ENCODE results near the gene ZNF771. TPM values are rescaled to one million over a fixed set of nuclear protein-coding genes. Genes with fewer than 3 reads are reported as not detected.

Gene ZNF771
- total RNA-seq, 2 donors from 2014 or later: 3.2 to 4.4 TPM

DNA sequence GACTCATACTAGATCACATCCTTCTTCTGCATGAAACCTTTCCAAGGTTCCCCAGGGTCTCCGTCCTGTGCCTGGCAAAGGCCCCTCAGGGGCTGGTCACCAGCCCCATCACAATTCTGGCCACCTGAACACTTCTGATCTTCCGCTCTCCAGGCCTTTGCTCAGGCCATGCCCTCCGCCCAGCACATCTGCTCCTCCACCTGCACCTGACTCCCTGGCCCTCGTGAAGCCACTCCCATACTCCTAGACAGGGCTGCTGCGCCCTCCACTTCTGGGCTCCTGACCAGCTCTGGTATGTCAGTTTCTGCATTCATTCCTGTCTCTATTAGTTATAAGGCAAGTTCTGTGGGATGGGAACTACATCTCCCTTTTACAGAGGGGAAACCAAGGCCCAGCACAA, 34.7 kb upstream of the ZNF771 start:
- intact Hi-C loops (cut with DNase I, micrococcal nuclease): no loop called here
- ATAC-seq (no peak), DNase-seq (no peak)

DNA sequence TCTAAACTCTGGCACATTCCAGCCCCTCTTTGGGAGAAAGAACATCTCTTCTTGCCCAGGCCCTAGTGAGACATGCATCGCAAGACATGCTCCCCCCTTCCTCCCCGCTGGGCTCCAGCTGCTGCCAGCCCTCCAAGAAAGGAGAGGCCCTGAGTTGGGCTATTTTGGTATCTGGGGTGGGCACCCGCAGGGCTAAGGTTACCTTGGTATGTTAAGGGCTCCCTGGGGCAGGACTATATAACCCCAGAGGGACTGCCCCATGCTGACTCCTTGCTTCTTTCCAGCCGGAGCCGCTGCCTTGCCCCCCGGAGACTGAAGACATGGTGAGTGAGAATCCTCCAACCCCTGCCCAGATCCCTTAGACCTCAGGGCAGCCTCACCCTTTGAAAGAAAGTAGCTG, 32.9 kb upstream of the ZNF771 start, which contains the start of gene MYL11:
Gene MYL11, plus strand, starts transcription at position 265 of the 400 bp plus-strand sequence. Its CDS starts 56 bp downstream, at position 321.
- intact Hi-C loops (cut with DNase I, micrococcal nuclease): no loop called here
- ATAC-seq (no peak), DNase-seq (no peak)

DNA sequence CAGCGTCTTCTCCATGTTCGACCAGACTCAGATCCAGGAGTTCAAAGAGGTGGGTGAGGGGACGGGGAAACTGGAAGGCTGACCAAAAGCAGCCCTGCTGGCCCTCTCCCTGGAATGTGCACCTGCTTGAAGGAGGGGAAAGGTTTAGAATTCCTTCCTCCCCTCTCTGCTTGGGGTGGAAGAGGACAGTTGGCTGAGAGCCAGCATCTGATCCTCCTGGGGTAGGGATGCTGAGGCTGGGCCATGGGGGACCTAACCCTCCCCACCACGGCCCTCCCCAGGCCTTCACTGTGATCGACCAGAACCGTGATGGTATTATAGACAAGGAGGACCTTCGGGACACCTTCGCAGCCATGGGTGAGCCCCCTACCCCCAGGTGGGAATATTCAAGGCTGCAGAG, 31.5 kb upstream of the ZNF771 start:
- no peak for ATAC-seq
- intact Hi-C loops (cut with DNase I, micrococcal nuclease): no loop called here
- no peak for DNase-seq

DNA sequence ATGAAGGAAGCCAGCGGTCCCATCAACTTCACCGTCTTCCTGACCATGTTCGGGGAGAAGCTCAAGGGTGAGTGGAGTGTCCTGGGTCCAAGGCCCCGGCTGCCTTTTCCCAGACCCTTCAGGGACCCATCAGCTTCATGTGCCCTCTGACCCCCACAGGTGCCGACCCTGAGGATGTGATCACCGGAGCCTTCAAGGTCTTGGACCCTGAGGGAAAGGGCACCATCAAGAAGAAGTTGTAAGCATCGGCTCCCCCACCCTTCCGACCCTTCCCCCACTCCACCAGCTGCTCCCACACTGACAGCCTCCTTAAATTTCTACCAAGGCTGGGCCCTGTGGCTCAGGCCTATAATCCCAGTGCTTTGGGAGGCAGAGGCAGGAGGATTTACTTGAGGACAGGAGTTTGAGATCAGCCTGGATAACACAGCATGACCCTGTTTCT, 30.9 kb upstream of the ZNF771 start:
- intact Hi-C loops (cut with DNase I, micrococcal nuclease): no loop called here
- ATAC-seq: no peak
- DNase-seq: no peak

DNA sequence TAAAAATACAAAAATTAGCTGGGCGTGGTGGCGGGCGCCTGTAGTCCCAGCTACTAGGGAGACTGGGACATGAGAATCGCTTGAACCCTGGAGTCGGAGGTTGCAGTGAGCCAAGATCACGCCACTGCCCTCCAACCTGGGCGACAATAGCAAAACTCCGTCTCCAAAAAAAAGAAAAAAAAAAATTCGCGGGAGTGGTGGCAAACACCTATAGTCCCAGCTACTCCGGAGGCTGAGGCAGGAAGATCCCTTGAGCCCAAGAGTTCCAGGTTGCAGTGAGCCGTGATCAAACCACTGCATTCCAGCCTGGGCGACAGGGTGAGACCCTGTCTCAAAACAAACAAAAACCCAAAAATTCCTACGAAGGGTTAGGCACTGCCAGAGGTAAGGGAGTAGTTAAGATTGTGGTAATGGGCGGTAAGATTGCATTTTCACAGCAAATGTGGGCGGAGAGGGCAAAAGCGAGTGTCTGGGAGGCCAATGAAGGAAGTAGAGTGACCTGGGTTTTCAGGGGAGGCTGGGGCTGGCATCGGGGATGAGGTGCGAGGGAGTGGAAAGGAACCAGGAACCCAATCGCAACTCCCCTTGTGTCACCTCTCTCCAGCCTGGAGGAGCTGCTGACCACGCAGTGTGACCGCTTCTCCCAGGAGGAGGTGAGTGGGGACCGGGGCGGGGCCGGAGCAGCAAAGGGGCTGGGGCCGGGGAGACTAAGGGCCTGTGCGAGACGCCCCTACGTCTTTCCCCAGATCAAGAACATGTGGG, 30.2 kb upstream of the ZNF771 start:
- ATAC-seq: peak; percentile 28
- no peak for DNase-seq
- intact Hi-C loops (cut with DNase I, micrococcal nuclease): no loop called here

DNA sequence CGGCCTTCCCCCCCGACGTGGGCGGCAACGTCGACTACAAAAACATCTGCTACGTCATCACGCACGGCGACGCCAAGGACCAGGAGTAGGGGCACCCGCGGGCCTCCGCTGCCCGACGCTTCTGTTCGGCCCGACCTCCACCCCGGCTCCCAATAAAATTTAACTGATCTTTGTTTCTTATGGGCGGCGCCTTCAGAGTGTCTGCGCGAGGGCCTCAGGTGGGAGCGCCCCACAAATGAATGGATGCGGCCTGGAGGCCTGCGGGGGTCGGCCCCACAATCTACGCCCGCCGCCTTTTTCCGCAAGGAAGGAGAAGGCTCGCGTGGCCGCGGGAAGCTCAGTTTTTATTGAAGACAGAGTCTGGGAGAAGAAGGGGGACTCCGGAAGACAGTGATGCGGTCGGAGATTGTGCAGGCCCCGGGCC, 29.6 kb upstream of the ZNF771 start:
- intact Hi-C loops (cut with DNase I, micrococcal nuclease): no loop called here
- DNase-seq (peak; percentile 94 to 95), ATAC-seq (peak; percentile 64)

DNA sequence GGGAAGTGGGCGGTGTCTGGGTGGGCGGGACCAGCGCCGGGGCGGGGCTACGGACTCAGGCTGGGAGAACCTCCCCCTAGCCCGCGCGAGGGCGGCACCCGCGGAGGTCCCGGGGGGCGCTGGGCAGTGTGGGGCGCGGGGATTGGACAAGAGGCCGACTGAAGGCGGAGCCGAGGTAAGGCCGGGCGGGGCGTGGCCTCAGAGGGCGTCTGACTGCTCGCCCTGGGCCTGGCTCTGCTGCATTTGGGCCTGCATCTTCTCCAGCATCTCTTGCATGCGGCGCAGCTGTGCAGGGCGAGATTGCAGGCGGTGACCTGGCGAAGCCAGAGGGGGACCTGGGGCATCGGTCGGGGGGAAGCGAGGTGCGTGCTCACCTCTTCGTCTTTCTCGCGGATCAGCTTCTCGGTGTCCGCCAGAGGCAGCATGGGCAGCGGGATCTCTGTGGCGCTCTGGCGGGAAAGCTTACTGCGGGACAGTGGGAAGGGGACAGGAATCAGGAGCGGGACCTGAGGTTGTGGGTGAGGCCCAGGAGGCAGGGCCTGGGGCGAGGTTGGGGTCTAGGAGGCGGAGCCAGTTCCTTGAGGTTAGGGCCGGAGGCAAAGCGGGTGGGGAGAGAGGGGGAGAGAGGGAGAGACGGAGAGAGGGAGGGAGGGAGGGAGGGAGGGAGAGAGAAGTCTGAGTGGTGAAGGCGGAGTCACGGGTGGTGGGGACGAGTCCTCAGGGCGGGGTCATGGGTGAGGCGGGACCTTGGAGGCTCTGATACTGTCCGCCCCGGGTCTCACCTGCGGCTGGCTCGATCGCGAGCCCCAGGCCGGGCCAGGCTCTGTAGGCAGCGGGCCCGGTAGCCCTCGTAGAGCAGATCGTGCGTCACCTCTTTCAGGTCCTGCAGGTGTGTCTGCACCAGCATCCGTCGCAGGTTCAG, 28.9 kb upstream of the ZNF771 start:
- peak; percentile 91 for ATAC-seq
- peak; percentile 99 for DNase-seq
- intact Hi-C loops (cut with DNase I, micrococcal nuclease): no loop called here

DNA sequence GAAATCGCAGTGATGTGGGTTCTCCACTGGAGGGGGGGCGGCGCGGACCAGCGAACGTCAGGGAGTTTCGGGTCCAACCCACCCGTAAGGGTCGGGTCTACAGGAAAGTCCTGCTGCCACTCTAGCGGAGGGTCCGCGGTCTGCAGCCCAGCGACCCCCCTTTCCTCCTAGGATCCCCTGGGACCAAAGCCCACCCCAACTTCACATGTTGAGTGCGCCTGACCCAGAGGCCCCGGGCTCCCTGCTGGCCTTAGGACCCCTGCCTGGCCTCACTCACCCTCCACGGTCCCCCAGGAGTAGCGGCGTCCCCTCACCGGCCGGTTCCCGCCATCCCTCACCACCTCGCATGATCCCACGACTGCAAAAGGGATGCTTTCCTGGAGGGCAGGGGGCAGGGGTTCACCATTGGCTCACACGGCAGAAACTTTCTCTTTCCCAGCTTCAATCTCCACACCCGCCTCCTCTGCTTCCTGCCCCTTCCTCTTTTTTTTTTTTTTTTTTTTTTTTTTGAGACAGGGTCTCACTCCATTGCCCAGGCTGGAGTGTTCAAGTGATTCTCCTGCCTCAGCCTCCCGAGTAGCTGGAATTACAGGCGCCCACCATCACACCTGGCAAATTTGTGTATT, 28.1 kb upstream of the ZNF771 start:
- DNase-seq (no peak), ATAC-seq (no peak)
- intact Hi-C loops (cut with DNase I, micrococcal nuclease): no loop called here

DNA sequence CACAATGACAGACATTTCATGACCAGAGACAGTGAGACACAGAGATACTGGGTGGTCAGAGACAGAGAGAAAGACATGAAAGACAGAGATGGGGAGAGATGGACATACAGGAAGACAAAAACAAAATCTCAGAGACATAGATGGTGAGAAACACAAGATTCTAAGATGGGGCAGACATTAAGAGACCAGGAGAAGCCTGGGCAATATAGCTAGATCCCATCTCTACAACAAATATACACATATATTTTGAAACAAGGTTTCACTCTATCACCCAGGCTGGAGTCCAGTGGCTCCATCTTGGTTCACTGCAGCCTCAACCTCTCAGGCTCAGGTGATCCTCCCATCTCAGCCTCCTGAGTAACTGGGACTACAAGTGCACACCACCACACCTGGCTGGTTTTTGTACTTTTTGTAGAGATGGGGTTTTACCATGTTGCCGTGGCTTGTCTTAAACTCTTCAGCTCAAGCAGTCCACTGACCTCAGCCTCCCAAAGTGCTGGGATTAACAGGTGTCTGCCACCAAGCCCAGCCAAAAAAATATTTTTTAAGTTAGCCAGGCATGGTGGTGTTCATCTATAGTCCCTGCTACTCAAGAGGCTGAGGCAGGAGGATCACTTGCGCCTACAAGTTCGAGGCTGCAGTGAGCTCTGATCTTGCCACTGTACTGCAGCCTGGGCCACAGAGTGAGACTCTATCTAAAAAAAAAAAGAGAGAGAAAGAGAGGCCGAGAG, 27.2 kb upstream of the ZNF771 start:
- DNase-seq: no peak
- intact Hi-C loops (cut with DNase I, micrococcal nuclease): no loop called here
- no peak for ATAC-seq

DNA sequence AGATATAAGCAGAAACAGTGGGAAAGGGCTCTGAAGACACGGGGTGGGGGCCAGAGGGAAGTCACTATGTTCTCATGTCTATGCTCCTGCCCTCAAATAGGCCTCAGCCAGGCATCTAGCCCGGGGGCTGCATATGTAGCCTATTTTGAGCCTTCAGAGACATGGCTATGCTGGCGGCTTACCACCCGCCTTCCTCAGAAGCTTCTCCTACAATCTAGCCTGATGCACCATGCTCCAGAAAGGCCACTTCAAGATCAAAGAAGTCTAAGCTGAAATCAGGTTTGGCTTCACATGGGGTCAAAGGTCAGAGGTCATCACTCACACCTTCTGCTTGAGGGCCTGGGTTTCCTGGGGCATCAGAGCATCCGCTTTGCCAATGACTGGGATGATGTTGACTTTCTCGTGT, 26.6 kb upstream of the ZNF771 start:
- no peak for DNase-seq
- no peak for ATAC-seq
- intact Hi-C loops (cut with DNase I, micrococcal nuclease): no loop called here

DNA sequence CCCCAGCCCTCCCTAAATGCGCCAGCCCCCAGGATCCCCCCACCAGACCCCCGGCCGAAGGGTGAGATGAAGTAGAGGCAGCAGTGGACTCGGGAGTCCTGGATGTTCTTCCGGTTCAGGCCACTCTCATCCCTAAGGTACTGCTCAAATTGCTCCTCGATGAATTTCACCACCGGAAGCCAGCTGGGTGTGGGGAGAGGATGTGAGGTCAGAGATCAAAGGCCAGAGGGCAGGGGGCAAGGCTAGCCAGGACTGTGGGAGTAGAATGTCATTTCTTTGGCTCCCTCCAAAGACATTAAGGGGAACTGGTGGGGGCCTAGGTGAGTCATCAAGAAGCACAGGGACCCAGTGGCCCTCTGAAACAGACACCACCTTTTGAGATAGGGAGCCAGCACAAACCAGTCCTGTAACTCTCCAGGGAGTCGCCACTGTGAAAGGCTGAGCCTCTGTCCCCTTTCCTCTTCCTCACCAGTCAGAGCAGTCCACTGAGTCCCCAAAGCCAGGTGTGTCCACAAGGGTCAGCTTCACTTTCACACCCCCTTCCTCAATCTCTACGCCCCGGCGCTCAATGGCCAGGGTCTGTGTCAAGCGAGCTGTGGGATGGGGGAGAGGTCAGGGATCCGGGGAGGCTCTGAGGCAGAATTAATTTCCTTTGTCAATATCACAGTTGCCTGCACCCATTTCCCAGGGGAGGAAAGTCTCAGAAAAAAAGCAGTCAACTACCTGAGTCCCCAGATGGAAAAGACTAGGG, 25.9 kb upstream of the ZNF771 start:
- no peak for ATAC-seq
- DNase-seq: no peak
- intact Hi-C loops (cut with DNase I, micrococcal nuclease): no loop called here

DNA sequence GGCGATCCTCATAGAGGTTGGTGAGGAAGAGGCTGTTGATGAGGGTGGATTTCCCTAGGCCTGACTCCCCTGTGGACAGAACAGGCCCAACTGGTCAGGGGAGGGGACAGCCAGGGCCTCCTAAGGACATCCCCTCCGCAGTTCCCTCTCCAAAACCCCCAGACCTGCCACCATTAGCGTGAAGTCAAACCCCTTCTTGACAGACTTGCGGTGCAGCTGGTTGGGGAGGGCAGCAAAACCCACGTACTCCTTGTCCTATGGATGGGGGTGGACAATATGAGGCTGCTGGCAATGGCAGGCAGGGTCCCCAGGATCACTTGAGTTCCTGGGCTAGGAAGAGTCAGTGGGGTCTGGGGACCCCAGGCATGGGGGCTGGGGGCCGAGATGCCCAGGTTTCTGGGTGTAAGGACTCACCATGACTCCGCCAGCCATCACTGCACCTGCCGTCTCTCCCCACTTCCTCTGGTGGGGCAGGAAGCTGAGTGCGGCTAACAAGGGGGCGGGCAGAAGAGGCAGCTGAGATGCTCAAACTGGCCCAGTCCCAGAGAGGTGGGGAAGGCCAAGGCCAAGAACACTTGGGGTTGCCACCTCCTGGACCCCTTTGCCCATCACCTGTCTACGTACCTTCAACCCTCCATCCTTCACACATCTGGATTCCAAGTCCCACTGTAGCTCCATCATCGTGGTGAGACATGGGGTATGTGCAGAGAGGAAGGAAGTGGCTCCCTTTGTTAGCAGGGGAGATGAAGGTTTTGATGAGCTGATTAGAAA, 25.1 kb upstream of the ZNF771 start, which contains the start of gene SEPTIN1:
Gene SEPTIN1, minus strand, starts transcription at position 451 of the 771 bp plus-strand sequence. Its CDS starts 19 bp downstream, at position 432.
- intact Hi-C loops (cut with DNase I, micrococcal nuclease): no loop called here
- no peak for ATAC-seq
- DNase-seq: peak in 1 of 2 donors; percentile 60

DNA sequence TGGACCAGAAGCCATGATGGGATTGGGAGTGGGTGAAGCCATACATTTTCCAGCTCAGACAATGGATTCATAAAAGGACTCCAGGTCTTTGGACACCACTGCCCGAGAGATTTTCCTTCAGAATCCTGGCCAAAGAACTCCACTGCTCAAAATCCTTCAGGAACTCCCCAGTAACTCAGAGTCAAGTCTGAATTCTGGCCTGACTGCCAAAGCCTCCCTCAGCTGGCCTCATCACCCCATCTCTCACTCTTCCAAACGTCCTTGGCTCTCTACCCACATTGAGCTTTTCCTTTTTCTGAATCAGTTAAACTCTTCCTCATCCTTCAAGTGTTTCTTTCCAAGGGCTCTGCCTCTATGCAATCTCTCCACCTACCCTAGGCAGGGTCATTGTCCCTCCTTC, 23.9 kb upstream of the ZNF771 start:
- DNase-seq: no peak
- no peak for ATAC-seq
- intact Hi-C loops (cut with DNase I, micrococcal nuclease): no loop called here

DNA sequence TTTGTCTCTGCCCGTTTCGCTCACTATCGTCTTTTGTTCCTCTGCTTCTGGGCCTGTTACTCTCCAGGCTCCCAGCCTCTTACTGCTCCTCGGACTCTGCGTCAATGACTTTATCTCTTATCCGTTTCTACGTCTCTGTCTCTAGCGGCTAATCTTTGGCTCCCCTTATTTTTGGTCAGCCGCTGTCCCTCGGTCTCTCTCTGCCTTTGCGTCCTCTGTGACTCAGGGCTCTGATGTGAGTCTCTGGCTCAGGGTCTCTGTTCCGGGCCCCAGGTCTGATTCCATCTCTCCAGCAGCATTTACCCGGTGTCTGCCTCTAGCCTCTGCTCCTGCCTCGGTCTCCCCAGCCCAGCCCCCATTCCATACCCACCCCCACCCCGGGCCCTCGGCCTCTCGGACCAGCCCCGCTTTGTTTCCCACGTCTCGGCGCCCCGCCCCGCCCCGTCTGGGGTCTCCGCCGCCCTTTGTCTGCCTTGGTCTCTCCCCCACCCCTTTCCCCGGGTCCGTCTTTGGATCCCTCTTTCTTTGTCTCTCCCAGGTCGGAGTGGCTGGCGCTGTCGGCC, 12.7 kb upstream of the ZNF771 start:
- intact Hi-C loops (cut with DNase I, micrococcal nuclease): no loop called here
- no peak for ATAC-seq
- DNase-seq: no peak

DNA sequence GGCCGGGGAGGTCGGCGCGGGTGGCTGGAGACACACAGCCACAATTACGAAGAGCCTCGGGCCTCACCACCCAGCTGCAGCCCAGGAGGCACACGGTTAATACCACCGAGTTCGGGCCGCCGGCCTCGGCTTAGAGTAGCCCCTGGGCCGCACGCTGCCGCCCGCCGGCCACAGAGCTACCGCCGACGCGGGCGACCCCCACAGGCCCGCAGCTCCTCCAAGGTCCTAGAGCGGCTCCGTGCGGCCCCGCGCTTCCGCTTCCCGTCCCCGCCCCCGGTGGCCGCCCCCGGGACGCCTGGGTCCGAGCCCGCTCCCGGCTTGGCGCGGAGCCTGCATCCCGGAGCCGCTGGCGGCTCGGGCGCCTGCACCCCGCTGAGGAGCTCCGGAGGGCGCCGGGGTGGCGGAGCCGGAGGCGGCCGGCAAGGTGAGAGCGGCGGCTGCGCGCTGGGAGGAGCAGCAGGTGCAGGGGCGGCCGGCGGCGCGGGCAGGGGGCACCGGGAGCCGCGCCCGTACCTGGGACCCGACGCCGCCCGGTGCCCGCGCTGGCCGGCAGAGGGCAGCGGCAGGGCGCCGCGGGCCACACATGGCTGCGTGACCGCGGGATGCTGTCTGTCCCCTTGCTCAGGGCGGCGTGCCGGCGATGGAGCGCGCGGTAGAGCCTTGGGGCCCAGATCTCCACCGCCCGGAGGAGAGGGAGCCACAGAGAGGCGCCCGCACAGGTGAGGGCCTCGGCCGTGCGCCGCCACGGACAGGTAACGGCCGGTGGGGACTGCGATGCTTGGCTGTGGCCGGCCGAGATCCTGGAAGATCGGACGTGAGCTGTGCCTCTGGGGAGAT, 12.0 kb upstream of the ZNF771 start, which contains the start of gene ZNF48:
Gene ZNF48, plus strand, starts transcription at position 266 of the 837 bp plus-strand sequence. Its CDS starts 375 bp downstream, at position 641.
- DNase-seq: peak; percentile 87 to 91
- ATAC-seq: peak; percentile 89
- intact Hi-C loops (cut with DNase I, micrococcal nuclease): no loop called here

DNA sequence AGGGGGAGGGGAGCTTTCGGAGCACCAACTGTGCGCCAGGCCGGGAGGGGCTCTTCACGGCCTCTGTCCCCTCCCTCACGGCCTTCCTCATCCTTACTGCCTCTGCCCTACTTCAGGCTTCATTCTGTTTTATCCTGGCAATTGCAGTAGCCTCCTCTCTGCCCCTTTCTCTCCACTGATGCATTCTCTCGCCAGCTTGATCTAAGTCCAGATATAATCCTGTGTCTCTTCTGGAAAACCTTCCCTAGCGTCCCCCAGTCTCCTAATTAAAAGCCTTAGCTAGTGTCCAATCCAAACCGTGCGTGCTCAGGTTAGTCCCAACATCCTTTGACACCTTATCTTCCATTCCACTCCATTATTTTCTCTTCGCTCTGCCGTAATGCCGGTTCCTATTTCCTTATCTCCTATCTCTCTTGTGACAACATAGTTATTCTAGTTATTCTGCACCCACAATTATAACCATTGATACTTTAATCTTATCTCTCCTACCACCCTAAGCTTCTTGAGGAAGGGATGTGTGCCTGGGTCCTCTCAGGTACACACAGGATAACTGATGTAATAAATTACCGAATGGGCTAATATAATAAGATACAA, 11.3 kb upstream of the ZNF771 start:
- ATAC-seq (no peak), DNase-seq (no peak)
- intact Hi-C loops (cut with DNase I, micrococcal nuclease): no loop called here

All from left colon (tissue), 2 donors.